ENCODE data around the gene SOX15. TPM values are rescaled to one million over a fixed set of nuclear protein-coding genes. Genes with fewer than 3 reads are reported as not detected.
"Not testable (repeated sequence)": the region's sequence is repeated elsewhere in the genome, so short reads cannot be mapped to it uniquely, and the experiment has no call there.

Gene SOX15
- under 1 TPM; 0.20 to 0.38 (median 0.24) TPM for total RNA-seq

DNA sequence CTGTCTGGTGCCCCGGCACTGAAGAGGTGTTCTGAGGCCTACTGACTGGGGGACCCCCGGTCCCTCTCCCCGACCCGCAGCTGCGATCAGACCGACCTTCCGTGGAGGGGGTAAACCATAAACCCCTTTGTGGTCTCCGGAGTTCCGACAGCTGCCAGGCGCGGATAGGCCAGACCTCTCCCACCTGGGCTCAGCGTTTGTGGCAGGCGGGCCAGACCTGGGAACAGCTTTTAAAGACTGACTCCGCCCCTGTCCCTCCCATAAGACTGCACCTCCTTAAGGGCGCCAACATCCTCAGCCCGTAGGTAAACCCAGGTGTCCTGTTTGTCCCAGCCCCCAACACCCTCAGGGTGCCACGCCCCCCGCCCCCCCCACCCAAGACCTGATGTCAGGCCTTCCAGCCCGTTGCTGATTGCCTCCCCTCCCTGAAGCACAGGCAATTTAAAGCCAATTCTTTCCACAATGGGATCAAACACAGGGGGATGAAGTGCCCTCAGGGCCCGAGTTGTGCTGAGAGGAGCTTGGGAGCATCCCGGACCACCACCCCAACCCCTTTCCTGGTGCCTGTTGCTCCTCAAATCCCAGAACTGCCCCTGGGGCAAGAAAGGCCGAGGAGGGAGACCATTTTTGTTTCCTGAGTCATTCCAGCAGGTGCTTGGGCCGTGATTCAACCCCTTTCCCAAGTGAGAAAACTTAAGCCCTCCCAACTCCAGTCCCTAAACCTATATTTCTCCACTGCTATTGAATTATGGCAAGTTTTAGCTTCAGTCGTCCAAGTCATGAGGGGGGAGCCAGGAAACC, at the start of gene SOX15:
TSS of gene SOX15 (minus strand) at position 204 of the 801 bp plus-strand sequence. CDS start 418 bp downstream, outside the sequence.
- ATAC-seq (no peak), DNase-seq (no peak)
- Mint-ChIP-seq H3K27me3 (ENCODE audit: low read depth) (no peaks in the 10 kb centered on the region), H3K4me3 (no peak within 1 kb of the TSS), H3K9me3 (no peaks in the 10 kb centered on the region), H3K36me3 (ENCODE audit: insufficient read depth) (peaks cover 40% of the 10 kb centered on the region), H3K4me1 (ENCODE audit: low read depth) (peaks cover 3% of the 10 kb centered on the region)

- Mint-ChIP-seq H3K9me3 (no peaks in the 10 kb centered on the region), H3K4me1 (ENCODE audit: low read depth) (no peaks in the 10 kb centered on the region), H3K36me3 (ENCODE audit: insufficient read depth) (no peaks in the 10 kb centered on the region), H3K4me3 (no peak overlapping the region), H3K27me3 (ENCODE audit: low read depth) (no peaks in the 10 kb centered on the region)
- DNase-seq (no peak), ATAC-seq (no peak)
Measured at GRCh38 chr17:7636163-7636562, 46.3 kb upstream of the SOX15 start.

DNA sequence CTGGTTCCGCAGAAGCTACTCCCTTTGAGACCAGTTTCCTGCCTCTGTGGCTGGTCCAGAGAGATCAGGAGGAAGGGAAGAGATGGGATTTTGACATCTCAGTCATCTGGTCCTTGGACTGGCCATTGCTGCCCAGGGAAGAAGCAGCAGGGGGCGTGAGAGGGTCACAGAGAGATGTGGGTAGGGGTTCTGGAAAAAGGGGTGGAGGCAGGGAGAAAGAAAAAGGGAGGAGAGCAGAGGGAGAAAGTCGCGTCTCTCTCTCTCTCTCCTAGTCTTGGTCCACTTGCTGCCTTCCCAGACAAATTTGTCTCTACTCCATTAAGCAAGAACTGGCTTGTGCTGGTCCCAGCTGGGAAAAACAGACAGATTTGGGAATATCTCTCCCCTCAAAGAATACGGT, 44.5 kb upstream of the SOX15 start:
- H3K4me1 Mint-ChIP-seq (ENCODE audit: low read depth): no peaks in the 10 kb centered on the region

GRCh38 chr17:7633093-7633492, 43.2 kb upstream of the SOX15 start:
- Mint-ChIP-seq H3K36me3 (ENCODE audit: insufficient read depth) (no peaks in the 10 kb centered on the region), H3K4me1 (ENCODE audit: low read depth) (peaks cover 2% of the 10 kb centered on the region), H3K27me3 (ENCODE audit: low read depth) (no peaks in the 10 kb centered on the region), H3K9me3 (no peaks in the 10 kb centered on the region), H3K4me3 (no peak overlapping the region)
- no peak for ATAC-seq
- DNase-seq: no peak

More for the DNA sequence above, 44.5 kb upstream of the SOX15 start:
- no peak for DNase-seq
- no peak for ATAC-seq
- Mint-ChIP-seq H3K36me3 (ENCODE audit: insufficient read depth) (no peaks in the 10 kb centered on the region), H3K9me3 (no peaks in the 10 kb centered on the region), H3K4me3 (no peak overlapping the region), H3K27me3 (ENCODE audit: low read depth) (no peaks in the 10 kb centered on the region)

DNA sequence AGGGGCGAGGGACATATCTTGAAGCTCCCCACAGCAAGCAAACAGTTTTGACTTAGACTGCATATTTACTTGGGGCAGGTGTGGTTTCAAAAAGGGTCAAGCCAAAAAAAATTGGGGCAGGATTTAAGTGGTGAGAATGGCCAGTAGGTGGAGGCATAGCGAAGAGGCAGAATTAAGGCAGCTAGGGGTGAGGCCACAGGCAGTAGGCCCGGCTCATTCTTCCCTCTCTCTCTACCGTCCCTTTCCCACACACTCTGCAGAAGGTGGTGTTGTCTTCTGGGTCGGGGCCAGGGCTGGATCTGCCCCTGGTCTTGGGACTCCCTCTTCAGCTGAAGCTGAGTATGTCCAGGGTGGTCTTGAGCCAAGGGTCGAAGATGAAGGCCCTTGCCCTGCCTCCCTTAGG, 42.6 kb upstream of the SOX15 start:
- no peaks in the 10 kb centered on the region for H3K9me3 Mint-ChIP-seq
- no peaks in the 10 kb centered on the region for H3K27me3 Mint-ChIP-seq (ENCODE audit: low read depth)
- no peak overlapping the region for H3K4me3 Mint-ChIP-seq
- DNase-seq (no peak), ATAC-seq (no peak)
- H3K4me1 Mint-ChIP-seq (ENCODE audit: low read depth): peaks cover 4% of the 10 kb centered on the region
- H3K36me3 Mint-ChIP-seq (ENCODE audit: insufficient read depth): no peaks in the 10 kb centered on the region

DNA sequence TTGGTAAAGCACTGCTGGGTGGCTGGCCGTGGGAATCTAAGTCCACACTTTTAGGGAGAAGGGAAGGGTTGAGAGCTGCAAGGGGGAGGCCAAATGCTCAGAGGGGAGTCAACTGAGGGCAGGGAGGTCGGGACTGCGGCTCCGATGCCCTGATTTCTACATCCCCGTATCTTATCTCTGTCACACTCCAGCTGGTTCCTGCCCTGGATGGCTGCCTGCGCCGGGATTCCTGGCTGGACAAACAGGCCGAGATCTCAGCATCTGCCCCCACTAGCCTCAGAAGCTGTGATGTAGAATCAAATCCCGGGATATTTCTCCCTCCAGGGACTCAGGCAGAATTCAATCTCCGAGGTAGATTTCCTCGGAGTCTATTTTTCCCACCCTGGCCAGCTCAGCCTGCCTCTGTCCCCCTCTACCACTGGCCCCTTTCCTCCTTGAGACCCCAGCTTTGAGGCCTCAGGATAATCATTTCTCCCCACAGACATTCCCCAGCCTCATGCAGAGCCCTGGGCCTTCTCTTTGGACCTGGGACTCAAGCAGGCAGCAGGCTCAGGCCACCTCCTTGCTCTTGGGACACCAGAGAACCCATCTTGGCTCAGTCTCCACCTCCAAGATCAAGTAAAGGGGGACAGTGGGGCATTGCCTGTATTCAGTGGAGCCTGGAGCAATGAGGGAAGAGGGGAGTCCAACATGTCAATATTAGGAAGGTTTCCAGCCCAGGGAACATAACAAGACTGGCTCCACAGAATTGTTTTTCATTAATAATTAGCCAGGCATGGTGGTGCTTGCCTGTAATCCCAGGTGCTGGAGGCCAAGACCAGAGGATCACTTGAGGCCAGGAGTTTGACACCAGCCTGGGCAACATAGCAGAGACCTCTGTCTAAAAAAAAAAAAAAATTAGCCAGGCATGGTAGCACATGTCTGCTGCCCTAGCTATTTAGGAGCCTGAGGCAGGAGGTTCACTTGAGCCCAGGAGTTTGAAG, 41.8 kb upstream of the SOX15 start:
- no peaks in the 10 kb centered on the region for H3K36me3 Mint-ChIP-seq (ENCODE audit: insufficient read depth)
- no peak overlapping the region for H3K4me3 Mint-ChIP-seq
- no peak for DNase-seq
- no peak for ATAC-seq
- peaks cover 11% of the 10 kb centered on the region for H3K4me1 Mint-ChIP-seq (ENCODE audit: low read depth)
- H3K27me3 Mint-ChIP-seq (ENCODE audit: low read depth): no peaks in the 10 kb centered on the region
- H3K9me3 Mint-ChIP-seq: no peaks in the 10 kb centered on the region

- no peak for ATAC-seq
- DNase-seq: no peak
- Mint-ChIP-seq H3K36me3 (ENCODE audit: insufficient read depth) (no peaks in the 10 kb centered on the region), H3K27me3 (ENCODE audit: low read depth) (no peaks in the 10 kb centered on the region), H3K9me3 (no peaks in the 10 kb centered on the region), H3K4me3 (no peak within 1 kb of the TSS), H3K4me1 (ENCODE audit: low read depth) (peaks cover 17% of the 10 kb centered on the region)
Measured at GRCh38 chr17:7629939-7630571, 40.2 kb upstream of the SOX15 start, which contains the start of gene SHBG. Gene SHBG (plus strand): TSS chr17:7630135. CDS start chr17:7630173, 38 bp downstream.

DNA sequence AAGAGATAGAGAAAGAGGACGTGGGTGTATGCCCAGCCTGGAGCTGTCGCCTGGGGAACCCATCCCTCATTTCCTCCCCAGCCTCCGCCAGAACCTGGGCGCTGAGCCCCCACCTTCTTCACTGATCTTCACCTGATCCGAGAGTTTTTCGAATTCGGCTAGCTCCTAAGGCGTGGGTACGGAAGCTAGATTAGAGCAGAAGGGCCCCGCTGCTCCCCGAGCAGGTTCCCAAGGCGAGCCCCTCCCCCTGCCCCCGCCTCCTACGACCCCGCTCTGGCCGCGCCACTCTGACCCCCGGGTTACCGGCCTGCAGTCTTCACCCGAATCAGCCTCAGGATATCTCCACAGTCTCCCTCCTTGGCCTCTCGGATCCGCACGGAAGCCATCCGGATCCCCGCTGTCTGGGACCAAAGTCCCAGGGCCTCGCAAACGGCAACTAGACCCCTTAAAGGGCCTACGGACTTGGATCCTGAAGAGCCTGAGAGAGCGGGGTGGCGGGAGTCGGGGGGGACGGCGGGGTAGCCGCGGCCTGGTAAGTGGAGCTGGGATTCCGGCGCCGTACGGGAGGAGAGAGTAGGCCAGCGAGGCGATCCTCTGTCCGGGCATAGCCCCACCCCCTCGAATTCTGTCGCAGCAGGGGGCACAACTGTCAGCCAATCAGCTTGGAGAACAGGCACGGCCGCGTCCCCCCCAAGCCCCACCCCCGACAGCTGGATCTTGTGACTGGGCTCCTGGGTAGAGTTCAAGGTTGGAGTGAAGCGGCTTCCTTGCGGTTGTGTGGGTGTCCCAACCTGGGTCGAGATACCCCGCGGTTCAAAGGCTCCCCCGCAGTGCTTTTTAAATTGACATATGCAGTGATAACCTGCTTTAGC, 37.6 kb upstream of the SOX15 start, which contains the start of gene SAT2:
TSS of gene SAT2 (minus strand) at position 572 of the 872 bp plus-strand sequence. CDS start at position 386, 186 bp downstream.
- Mint-ChIP-seq H3K4me3 (peak within 1 kb of the TSS; percentile 87), H3K36me3 (ENCODE audit: insufficient read depth) (no peaks in the 10 kb centered on the region), H3K27me3 (ENCODE audit: low read depth) (no peaks in the 10 kb centered on the region), H3K9me3 (no peaks in the 10 kb centered on the region), H3K4me1 (ENCODE audit: low read depth) (peaks cover 17% of the 10 kb centered on the region)
- ATAC-seq (peak; percentile 96 to 97), DNase-seq (peak; percentile 81)

DNA sequence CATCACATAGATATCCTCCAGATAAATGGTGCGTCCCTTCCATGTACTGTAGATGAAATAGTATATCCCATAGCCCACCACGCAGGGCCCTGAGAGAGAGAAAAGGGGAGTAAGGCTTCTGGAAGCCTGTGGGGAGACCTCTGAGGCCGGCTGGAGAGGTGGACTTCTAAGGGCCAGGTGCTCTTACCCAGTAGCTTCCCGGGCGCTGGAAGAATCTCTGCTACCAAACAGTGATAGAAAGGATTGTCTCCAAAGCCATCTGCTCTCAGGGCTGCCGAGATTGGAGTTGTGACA, 37.0 kb upstream of the SOX15 start:
- Mint-ChIP-seq H3K9me3 (no peaks in the 10 kb centered on the region), H3K36me3 (ENCODE audit: insufficient read depth) (no peaks in the 10 kb centered on the region), H3K4me1 (ENCODE audit: low read depth) (peaks cover 17% of the 10 kb centered on the region), H3K27me3 (ENCODE audit: low read depth) (no peaks in the 10 kb centered on the region), H3K4me3 (peak overlapping the region; percentile 87)
- DNase-seq (no peak), ATAC-seq (no peak)

GRCh38 chr17:7626307-7626706, 36.4 kb upstream of the SOX15 start:
- DNase-seq: no peak
- H3K36me3 Mint-ChIP-seq (ENCODE audit: insufficient read depth): no peaks in the 10 kb centered on the region
- peaks cover 17% of the 10 kb centered on the region for H3K4me1 Mint-ChIP-seq (ENCODE audit: low read depth)
- H3K9me3 Mint-ChIP-seq: no peaks in the 10 kb centered on the region
- H3K27me3 Mint-ChIP-seq (ENCODE audit: low read depth): no peaks in the 10 kb centered on the region
- H3K4me3 Mint-ChIP-seq: peak overlapping the region; percentile 87
- no peak for ATAC-seq

DNA sequence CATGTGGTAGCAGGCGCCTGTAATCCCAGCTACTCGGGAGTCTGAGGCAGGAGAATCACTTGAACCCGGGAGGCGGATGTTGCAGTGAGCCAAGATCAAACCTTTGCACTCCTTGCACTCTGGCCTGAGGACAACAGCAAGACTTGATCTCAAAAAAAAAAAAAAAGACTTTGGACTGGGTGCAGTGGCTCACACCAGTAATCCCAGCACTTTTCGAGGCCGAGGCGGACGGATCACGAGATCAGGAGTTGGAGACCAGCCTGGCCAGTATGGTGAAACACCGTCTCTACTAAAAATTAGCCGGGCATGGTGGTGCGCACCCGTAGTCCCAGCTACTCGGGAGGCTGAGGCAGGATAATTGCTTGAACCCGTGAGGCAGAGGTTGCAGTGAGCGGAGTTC, 35.9 kb upstream of the SOX15 start:
- H3K27me3 Mint-ChIP-seq (ENCODE audit: low read depth); H3K36me3 Mint-ChIP-seq (ENCODE audit: insufficient read depth); H3K9me3 Mint-ChIP-seq; DNase-seq; ATAC-seq; H3K4me3 Mint-ChIP-seq: not testable (repeated sequence)
- peaks cover 17% of the 10 kb centered on the region for H3K4me1 Mint-ChIP-seq (ENCODE audit: low read depth)

- no peak for ATAC-seq
- H3K4me1 Mint-ChIP-seq (ENCODE audit: low read depth): peaks cover 17% of the 10 kb centered on the region
- H3K36me3 Mint-ChIP-seq (ENCODE audit: insufficient read depth): no peaks in the 10 kb centered on the region
- DNase-seq: no peak
- H3K9me3 Mint-ChIP-seq: no peaks in the 10 kb centered on the region
- no peak overlapping the region for H3K4me3 Mint-ChIP-seq
- H3K27me3 Mint-ChIP-seq (ENCODE audit: low read depth): no peaks in the 10 kb centered on the region
Measured at GRCh38 chr17:7623661-7624060, 33.8 kb upstream of the SOX15 start.

DNA sequence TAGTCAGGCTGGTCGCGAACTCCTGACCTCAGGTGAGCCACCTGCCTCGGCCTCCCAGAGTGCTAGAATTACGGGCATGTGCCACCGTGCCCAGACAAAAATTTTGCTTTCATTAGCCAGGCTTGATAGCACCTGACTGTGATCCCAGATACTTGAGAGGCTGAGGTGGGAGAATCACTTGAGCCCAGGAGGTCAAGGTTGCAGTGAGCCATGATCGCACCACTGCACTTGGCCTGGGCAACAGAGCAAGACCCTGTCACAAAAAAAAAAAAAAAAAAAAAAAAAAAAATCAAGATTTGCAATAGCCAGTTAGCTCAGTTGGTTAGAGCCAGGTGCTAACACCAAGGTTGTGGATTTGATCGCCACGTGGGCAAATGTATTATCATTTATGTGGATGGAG, 30.9 kb upstream of the SOX15 start:
- Mint-ChIP-seq H3K9me3 (no peaks in the 10 kb centered on the region), H3K4me3 (no peak overlapping the region), H3K36me3 (ENCODE audit: insufficient read depth) (no peaks in the 10 kb centered on the region), H3K27me3 (ENCODE audit: low read depth) (no peaks in the 10 kb centered on the region), H3K4me1 (ENCODE audit: low read depth) (no peaks in the 10 kb centered on the region)
- DNase-seq (no peak), ATAC-seq (no peak)

Measured in activated T-cell treated with anti-CD3 and anti-CD28 coated beads, Interleukin-2, amount 50 U/mL, for 4 hours (primary cell).